Neutrophil (primary cell): ENCODE measurements around the gene PAM.

Experiments used
- H3K27ac ChIP-seq: fragments of 200-600 bp; sonication (generic); 2 replicates; pipeline ENCODE4 v1.5.1; 2016; ENCODE audit warnings: mild to moderate bottlenecking, moderate library complexity
- H3K27me3 ChIP-seq: fragments of 200-600 bp; sonication (generic); 2 replicates; pipeline ENCODE4 v1.6.0; 2016; ENCODE audit warnings: mild to moderate bottlenecking
- H3K36me3 ChIP-seq: fragments of 200-600 bp; sonication (generic); 2 replicates; pipeline ENCODE4 v1.5.1; 2017
- H3K4me1 ChIP-seq, 2 experiments: fragments of 200-600 bp in 1 of 2; sonication (generic) in 1 of 2; 1 replicate in 1 of 2; 2 replicates in 1 of 2; pipeline versions ENCODE4 v1.5.1 to v1.6.1; 2013 to 2016; ENCODE audit warnings: low read depth in 1 of 2, low read length in 1 of 2, mild to moderate bottlenecking in 1 of 2, moderate library complexity in 1 of 2; ENCODE audit not compliant: control insufficient read depth in 1 of 2, insufficient read depth in 1 of 2
- H3K4me3 ChIP-seq, 2 experiments: fragments of 200-600 bp in 1 of 2; sonication (generic) in 1 of 2; 1 replicate in 1 of 2; 2 replicates in 1 of 2; pipeline ENCODE4 v1.5.1; 2013 to 2016; ENCODE audit warnings: low read depth in 1 of 2, low read length in 1 of 2, mild to moderate bottlenecking in 1 of 2, moderate library complexity in 1 of 2
- H3K9me3 ChIP-seq: fragments of 200-600 bp; sonication (generic); 2 replicates; pipeline ENCODE4 v1.5.1; 2016
- TF ChIP-seq, protein P1 (sequence below): fragments of 200-600 bp; sonication (generic); IDR thresholded peaks from 2 replicates; pipeline ENCODE4 v1.5.1; 2016; ENCODE audit warnings: antibody characterized with exemption

The PAM gene

DNA sequence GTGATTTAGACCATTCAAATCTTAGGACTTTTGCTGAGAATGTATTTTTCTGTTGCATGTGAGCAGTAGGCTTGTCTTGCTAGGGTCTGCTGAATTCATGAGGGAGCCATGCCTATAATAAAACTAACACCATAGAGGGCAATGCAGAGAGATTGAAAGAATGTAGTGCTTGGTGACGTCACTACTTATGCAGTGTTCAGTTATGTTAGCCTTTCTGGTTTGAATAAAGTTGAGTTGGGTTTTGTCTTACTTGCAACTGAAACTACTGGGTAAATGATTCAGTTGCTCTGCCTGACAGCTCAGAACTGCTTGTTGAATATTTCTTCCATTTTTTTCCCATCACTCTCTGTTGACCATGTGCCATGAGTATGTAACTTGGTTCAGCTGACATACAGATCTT, 114.1 kb downstream of the PAM start:
- Histone ChIP-seq H3K27me3 (peaks cover 9% of the 10 kb centered on the region), H3K9me3 (no peaks in the 10 kb centered on the region), H3K36me3 (no peaks in the 10 kb centered on the region), H3K4me3 (no peak overlapping the region), H3K27ac (no peak overlapping the region), H3K4me1 (peaks cover 11 to 14% of the 10 kb centered on the region in 2 experiments)
- TF ChIP-seq, protein P1, sequence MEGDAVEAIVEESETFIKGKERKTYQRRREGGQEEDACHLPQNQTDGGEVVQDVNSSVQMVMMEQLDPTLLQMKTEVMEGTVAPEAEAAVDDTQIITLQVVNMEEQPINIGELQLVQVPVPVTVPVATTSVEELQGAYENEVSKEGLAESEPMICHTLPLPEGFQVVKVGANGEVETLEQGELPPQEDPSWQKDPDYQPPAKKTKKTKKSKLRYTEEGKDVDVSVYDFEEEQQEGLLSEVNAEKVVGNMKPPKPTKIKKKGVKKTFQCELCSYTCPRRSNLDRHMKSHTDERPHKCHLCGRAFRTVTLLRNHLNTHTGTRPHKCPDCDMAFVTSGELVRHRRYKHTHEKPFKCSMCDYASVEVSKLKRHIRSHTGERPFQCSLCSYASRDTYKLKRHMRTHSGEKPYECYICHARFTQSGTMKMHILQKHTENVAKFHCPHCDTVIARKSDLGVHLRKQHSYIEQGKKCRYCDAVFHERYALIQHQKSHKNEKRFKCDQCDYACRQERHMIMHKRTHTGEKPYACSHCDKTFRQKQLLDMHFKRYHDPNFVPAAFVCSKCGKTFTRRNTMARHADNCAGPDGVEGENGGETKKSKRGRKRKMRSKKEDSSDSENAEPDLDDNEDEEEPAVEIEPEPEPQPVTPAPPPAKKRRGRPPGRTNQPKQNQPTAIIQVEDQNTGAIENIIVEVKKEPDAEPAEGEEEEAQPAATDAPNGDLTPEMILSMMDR = no peak

GRCh38 chr5:102873379-102873932, 118.4 kb downstream of the PAM start:
- H3K4me3 ChIP-seq = no peak overlapping the region
- H3K27me3 ChIP-seq = no peaks in the 10 kb centered on the region
- no peak overlapping the region for H3K27ac ChIP-seq
- no peaks in the 10 kb centered on the region for H3K9me3 ChIP-seq
- H3K4me1 ChIP-seq = no peaks in the 10 kb centered on the region
- H3K36me3 ChIP-seq = no peaks in the 10 kb centered on the region
- TF ChIP-seq, protein P1 = no peak

- Histone ChIP-seq H3K27ac (no peak overlapping the region), H3K4me3 (no peak overlapping the region), H3K27me3 (no peaks in the 10 kb centered on the region), H3K4me1 (no peaks in the 10 kb centered on the region), H3K36me3 (no peaks in the 10 kb centered on the region), H3K9me3 (no peaks in the 10 kb centered on the region)
- TF ChIP-seq, protein P1 = no peak
These were observed 118.9 kb downstream of the PAM start for GRCh38 chr5:102874054-102874453.

GRCh38 chr5:102875721-102876123, 120.6 kb downstream of the PAM start:
- Histone ChIP-seq H3K9me3 (no peaks in the 10 kb centered on the region), H3K4me3 (no peak overlapping the region)

DNA sequence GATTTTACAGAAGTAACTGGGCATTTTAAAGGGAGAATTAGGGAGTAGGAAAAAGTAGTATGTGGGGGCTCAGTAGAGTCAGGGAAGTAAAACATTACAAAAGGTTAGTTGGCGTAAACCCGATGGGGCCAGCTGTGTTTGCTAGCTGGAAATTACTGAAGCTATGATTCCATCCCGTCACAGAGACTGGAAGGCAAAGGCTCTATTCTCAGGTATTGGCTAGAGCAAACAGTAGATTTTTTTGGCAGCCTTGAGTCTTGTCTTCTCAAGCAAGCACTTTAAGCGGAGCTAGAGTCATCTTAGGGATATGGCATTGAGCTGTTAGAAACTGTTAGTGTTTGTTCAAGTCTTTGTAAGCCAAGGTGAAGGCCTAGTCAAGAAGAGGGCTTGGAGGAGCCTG, 121.5 kb downstream of the PAM start:
- no peaks in the 10 kb centered on the region for H3K27me3 ChIP-seq
- H3K9me3 ChIP-seq = no peaks in the 10 kb centered on the region
- no peak overlapping the region for H3K27ac ChIP-seq
- no peak overlapping the region for H3K4me3 ChIP-seq
- TF ChIP-seq, protein P1 = no peak
- no peaks in the 10 kb centered on the region for H3K4me1 ChIP-seq
- H3K36me3 ChIP-seq = no peaks in the 10 kb centered on the region

More at GRCh38 chr5:102875721-102876123, 120.6 kb downstream of the PAM start:
- no peaks in the 10 kb centered on the region for H3K27me3 ChIP-seq
- no peaks in the 10 kb centered on the region for H3K36me3 ChIP-seq
- no peak overlapping the region for H3K27ac ChIP-seq
- H3K4me1 ChIP-seq = no peaks in the 10 kb centered on the region
- TF ChIP-seq, protein P1 = no peak

GRCh38 chr5:102879741-102880140, 124.6 kb downstream of the PAM start:
- H3K4me3 ChIP-seq = no peak overlapping the region
- TF ChIP-seq, protein P1 = no peak
- H3K27ac ChIP-seq = no peak overlapping the region
- no peaks in the 10 kb centered on the region for H3K27me3 ChIP-seq
- no peaks in the 10 kb centered on the region for H3K36me3 ChIP-seq
- H3K9me3 ChIP-seq = no peaks in the 10 kb centered on the region
- H3K4me1 ChIP-seq = no peaks in the 10 kb centered on the region
